H9 (cell line): ENCODE measurements around the gene MSANTD1. TPM values are rescaled to one million over a fixed set of nuclear protein-coding genes. Genes with fewer than 3 reads are reported as not detected.
A peak's percentile ranks its signal among the peaks of the same experiment; 100 is the strongest.

Experiments
- DNase-seq: peaks from one replicate; pipeline ENCODE4 v3.0.0-alpha.2; 2017
- H2AFZ ChIP-seq: one replicate; pipeline ENCODE4 v1.6.1; 2013; ENCODE audit warnings: mild to moderate bottlenecking, low read length, control low read depth, moderate library complexity
- H2AK5ac ChIP-seq: 2 replicates; pipeline ENCODE4 v1.6.1; 2013; ENCODE audit warnings: low read length, control low read depth, mixed read lengths; ENCODE audit not compliant: insufficient read length
- H2BK120ac ChIP-seq: one replicate; pipeline ENCODE4 v1.6.1; 2013; ENCODE audit warnings: low read depth, mild to moderate bottlenecking, low read length, control low read depth, inconsistent platforms; ENCODE audit not compliant: poor library complexity, severe bottlenecking
- H2BK12ac ChIP-seq: 2 replicates; pipeline ENCODE4 v1.6.1; 2013; ENCODE audit warnings: low read length, control low read depth, mixed read lengths, low read depth; ENCODE audit not compliant: insufficient read length
- H2BK15ac ChIP-seq: 2 replicates; pipeline ENCODE4 v1.6.1; 2013; ENCODE audit warnings: low read depth, low read length, control low read depth
- H2BK20ac ChIP-seq: one replicate; pipeline ENCODE4 v1.6.1; 2013; ENCODE audit warnings: low read depth, mild to moderate bottlenecking, low read length, control low read depth, inconsistent platforms; ENCODE audit not compliant: poor library complexity, severe bottlenecking
- H2BK5ac ChIP-seq: 2 replicates; pipeline ENCODE4 v1.6.1; 2013; ENCODE audit warnings: low read length, control low read depth, mixed read lengths; ENCODE audit not compliant: insufficient read length
- H3K14ac ChIP-seq: 2 replicates; pipeline ENCODE4 v1.6.1; 2013; ENCODE audit warnings: low read length, control low read depth; ENCODE audit not compliant: insufficient read depth
- H3K18ac ChIP-seq: 2 replicates; pipeline ENCODE4 v1.6.1; 2013; ENCODE audit warnings: low read depth, mild to moderate bottlenecking, mixed read lengths, low read length, control low read depth; ENCODE audit not compliant: insufficient read length
- H3K23ac ChIP-seq: 2 replicates; pipeline ENCODE4 v1.6.1; 2013; ENCODE audit warnings: low read length, control low read depth, mixed read lengths, low read depth; ENCODE audit not compliant: insufficient read length
- H3K23me2 ChIP-seq: 2 replicates; pipeline ENCODE4 v1.6.1; 2013; ENCODE audit warnings: low read depth, mild to moderate bottlenecking, mixed read lengths, low read length, control low read depth; ENCODE audit not compliant: insufficient read length, poor library complexity, severe bottlenecking
- H3K27ac ChIP-seq: 2 replicates; pipeline ENCODE4 v1.5.1; 2013; ENCODE audit warnings: low read length, control low read depth, mixed read lengths, low read depth; ENCODE audit not compliant: insufficient read length
- H3K27me3 ChIP-seq: 2 replicates; pipeline ENCODE4 v1.6.1; 2013; ENCODE audit warnings: low read length, control low read depth, inconsistent platforms; ENCODE audit not compliant: insufficient read depth
- H3K4ac ChIP-seq: 2 replicates; pipeline ENCODE4 v1.6.1; 2013; ENCODE audit warnings: low read depth, mild to moderate bottlenecking, control low read depth, inconsistent platforms, low read length, moderate library complexity
- H3K4me1 ChIP-seq: 2 replicates; pipeline ENCODE4 v1.6.1; 2013; ENCODE audit warnings: low read length, control low read depth, inconsistent platforms; ENCODE audit not compliant: insufficient read depth
- H3K4me2 ChIP-seq: 2 replicates; pipeline ENCODE4 v1.6.1; 2013; ENCODE audit warnings: low read length, control low read depth, mixed read lengths; ENCODE audit not compliant: insufficient read length, insufficient read depth
- H3K56ac ChIP-seq: 2 replicates; pipeline ENCODE4 v1.6.1; 2013; ENCODE audit warnings: low read depth, mild to moderate bottlenecking, mixed read lengths, low read length, control low read depth; ENCODE audit not compliant: insufficient read length
- H3K79me1 ChIP-seq: 2 replicates; pipeline ENCODE4 v1.6.1; 2013; ENCODE audit warnings: low read depth, mild to moderate bottlenecking, moderate library complexity, low read length, control low read depth, inconsistent platforms; ENCODE audit not compliant: insufficient read depth, poor library complexity, severe bottlenecking
- H3K79me2 ChIP-seq: 2 replicates; pipeline ENCODE4 v1.6.1; 2013; ENCODE audit warnings: low read length, control low read depth, inconsistent platforms; ENCODE audit not compliant: insufficient read depth
- H3K9ac ChIP-seq: 2 replicates; pipeline ENCODE4 v1.6.1; 2013; ENCODE audit warnings: low read length, control low read depth, mixed read lengths; ENCODE audit not compliant: insufficient read length; ENCODE audit errors: extremely low read depth
- H3K9me3 ChIP-seq: one replicate; pipeline ENCODE4 v1.6.1; 2013; ENCODE audit warnings: low read depth, low read length, inconsistent platforms; ENCODE audit not compliant: control insufficient read depth
- H3T11ph ChIP-seq: one replicate; pipeline ENCODE4 v1.6.1; 2013; ENCODE audit warnings: mild to moderate bottlenecking, low read length, control low read depth, inconsistent platforms
- H4K20me1 ChIP-seq: one replicate; pipeline ENCODE4 v1.6.1; 2013; ENCODE audit not compliant: control insufficient read depth, insufficient read length, insufficient read depth
- H4K5ac ChIP-seq: 2 replicates; pipeline ENCODE4 v1.6.1; 2013; ENCODE audit warnings: low read depth, mild to moderate bottlenecking, mixed read lengths, low read length, control low read depth; ENCODE audit not compliant: insufficient read length
- H4K8ac ChIP-seq: replicated peaks from 2 replicates; pipeline ENCODE4 v1.6.1; 2013; ENCODE audit warnings: low read length, control low read depth, mixed read lengths, low read depth; ENCODE audit not compliant: insufficient read length
- H4K91ac ChIP-seq: 2 replicates; pipeline ENCODE4 v1.6.1; 2013; ENCODE audit warnings: low read depth, mild to moderate bottlenecking, moderate library complexity, mixed read lengths, low read length, control low read depth; ENCODE audit not compliant: insufficient read length
- H3K27ac Mint-ChIP-seq, 3 experiments: 2 replicates in 2 of 3; 3 replicates in 1 of 3; pipeline ENCODE4 v1.8.0; 2020 to 2021; ENCODE audit warnings: mixed read lengths in 3 of 3, mild to moderate bottlenecking in 1 of 3, moderate library complexity in 1 of 3
- H3K27me3 Mint-ChIP-seq: 2 replicates; pipeline ENCODE4 v1.8.0; 2021; ENCODE audit warnings: low read depth, mild to moderate bottlenecking, moderate library complexity, mixed read lengths
- H3K36me3 Mint-ChIP-seq, 3 experiments: 2 replicates in 2 of 3; 3 replicates in 1 of 3; pipeline ENCODE4 v1.8.0; 2020 to 2021; ENCODE audit warnings: low read depth in 3 of 3, mixed read lengths in 3 of 3; ENCODE audit not compliant: insufficient read depth in 1 of 3
- H3K4me1 Mint-ChIP-seq, 2 experiments: 2 replicates each; pipeline ENCODE4 v1.8.0; 2020; ENCODE audit warnings: mixed read lengths in 2 of 2
- H3K4me3 Mint-ChIP-seq, 2 experiments: 2 replicates in 1 of 2; 3 replicates in 1 of 2; pipeline ENCODE4 v1.8.0; 2020 to 2021; ENCODE audit warnings: mild to moderate bottlenecking in 2 of 2, mixed read lengths in 2 of 2, moderate library complexity in 1 of 2
- H3K9me3 Mint-ChIP-seq, 2 experiments: 2 replicates in 1 of 2; 3 replicates in 1 of 2; pipeline ENCODE4 v1.8.0; 2020; ENCODE audit warnings: mild to moderate bottlenecking in 2 of 2, mixed read lengths in 2 of 2, moderate library complexity in 1 of 2
- CTCF ChIP-seq: fragments of 200-600 bp; sonication (generic); conservative IDR thresholded peaks from 3 replicates; pipeline ENCODE4 v1.8.0; 2021; ENCODE audit warnings: antibody characterized with exemption, mild to moderate bottlenecking
- WGBS: extraction: QIAGEN DNeasy Blood & Tissue Kit; methylation state at CpG from one replicate; pipeline ENCODE4 v1.1.7; 2013; ENCODE audit warnings: missing lambda C conversion rate, low lambda C conversion rate, mixed read lengths; ENCODE audit not compliant: insufficient read length; ENCODE audit errors: extremely low coverage; 5-methylcytosine and 5-hydroxymethylcytosine counted together
- total RNA-seq: library from RNA; stranded (reverse); gene quantifications from 2 replicates; pipeline ENCODE4 v1.2.1, GENCODE V29; 2021

Gene MSANTD1
- total RNA-seq, 1 experiment from 2014 or later = 0.83 TPM

- Histone ChIP-seq H3K9me3 (no peaks in the 10 kb centered on the region), H4K5ac (no peak overlapping the region), H4K91ac (no peak overlapping the region), H3K18ac (no peak overlapping the region), H3T11ph (no peak overlapping the region), H2BK120ac (no peak overlapping the region), H2BK15ac (no peak overlapping the region), H3K56ac (no peak overlapping the region), H3K4ac (no peak overlapping the region), H3K14ac (no peak overlapping the region), H3K79me2 (no peaks in the 10 kb centered on the region), H2BK5ac (no peak overlapping the region), H3K27ac (no peak overlapping the region), H2BK12ac (no peak overlapping the region), H3K9ac (no peak overlapping the region), H4K20me1 (no peaks in the 10 kb centered on the region), H4K8ac (no peak overlapping the region), H2AK5ac (no peak overlapping the region), H3K4me1 (no peaks in the 10 kb centered on the region), H2BK20ac (no peak overlapping the region), H3K27me3 (no peaks in the 10 kb centered on the region), H3K79me1 (no peaks in the 10 kb centered on the region), H3K23me2 (no peaks in the 10 kb centered on the region), H3K4me2 (no peak overlapping the region), H3K23ac (no peak overlapping the region), H2AFZ (no peak overlapping the region)
- peak overlapping the region in 1 of 3 experiments; percentile 62; a peak in 1 of 7 replicates for H3K27ac Mint-ChIP-seq
- H3K36me3 Mint-ChIP-seq = peaks cover 2 to 61% (median 17%) of the 10 kb centered on the region in 3 experiments; a peak in 6 of 7 replicates
- no peaks in the 10 kb centered on the region for H3K27me3 Mint-ChIP-seq
- whole genome bisulfite sequencing = no CpG with 5 or more reads among the region's 17 CpGs
- no peak for TF ChIP-seq CTCF
- no peak overlapping the region for H3K4me3 Mint-ChIP-seq
- no peaks in the 10 kb centered on the region for H3K9me3 Mint-ChIP-seq
- no peaks in the 10 kb centered on the region for H3K4me1 Mint-ChIP-seq
- no peak for DNase-seq
Observed at GRCh38 chr4:3199653-3200422, 49.1 kb upstream of the MSANTD1 start.
